SU-DHL-6 (cell line): ENCODE measurements around the gene LOXL1.

Experiments
- H2AFZ ChIP-seq: fragments of 200-600 bp; sonication (generic); 2 replicates; pipeline ENCODE4 v1.6.1; 2014; ENCODE audit warnings: low read depth, mild to moderate bottlenecking, moderate library complexity, mixed read lengths, antibody characterized with exemption, low read length; ENCODE audit not compliant: severe bottlenecking
- H3F3A ChIP-seq: fragments of 200-600 bp; shearing (Covaris generic); 2 replicates; pipeline ENCODE4 v1.6.0; 2016; ENCODE audit warnings: antibody characterized with exemption, mild to moderate bottlenecking; ENCODE audit not compliant: insufficient read depth
- H3K27ac ChIP-seq: fragments of 200-600 bp; sonication (generic); 2 replicates; pipeline ENCODE4 v1.5.1; 2016; ENCODE audit warnings: low read depth, mild to moderate bottlenecking, low read length, moderate library complexity, mixed read lengths
- H3K27me3 ChIP-seq: fragments of 200-600 bp; sonication (generic), shearing (Covaris generic); 2 replicates; pipeline ENCODE4 v1.6.0; 2014; ENCODE audit warnings: mild to moderate bottlenecking, low read length
- H3K36me3 ChIP-seq: fragments of 200-600 bp; sonication (generic); 2 replicates; pipeline ENCODE4 v1.6.1; 2014; ENCODE audit warnings: mild to moderate bottlenecking, low read length, mixed read lengths
- H3K4me2 ChIP-seq: fragments of 300-600, 200-600 bp; shearing (Covaris generic), sonication (generic); 2 replicates; pipeline ENCODE4 v1.6.0; 2014; ENCODE audit warnings: low read length, low read depth, mild to moderate bottlenecking; ENCODE audit not compliant: poor library complexity, severe bottlenecking
- H3K4me3 ChIP-seq: fragments of 200-600 bp; sonication (generic); 2 replicates; pipeline ENCODE4 v1.5.1; 2014; ENCODE audit warnings: antibody characterized with exemption, low read length, mild to moderate bottlenecking, mixed read lengths; ENCODE audit not compliant: insufficient read depth, poor library complexity, severe bottlenecking
- H3K79me2 ChIP-seq: fragments of 200-600 bp; sonication (generic); 2 replicates; pipeline ENCODE4 v1.6.1; 2014; ENCODE audit warnings: mild to moderate bottlenecking, low read length, moderate library complexity; ENCODE audit not compliant: insufficient read depth
- H3K9ac ChIP-seq: fragments of 200-600 bp; sonication (generic); 2 replicates; pipeline ENCODE4 v1.7.0; 2014; ENCODE audit warnings: mild to moderate bottlenecking, low read length
- H3K9me2 ChIP-seq: fragments of 200-600 bp; sonication (generic); replicated peaks from 2 replicates; pipeline ENCODE4 v1.6.1; 2014; ENCODE audit warnings: low read length; ENCODE audit not compliant: insufficient read depth
- H3K9me3 ChIP-seq: fragments of 200-600 bp; sonication (generic); 2 replicates; pipeline ENCODE4 v1.6.1; 2014; ENCODE audit warnings: low read length, mixed read lengths; ENCODE audit not compliant: insufficient read depth
- H4K20me1 ChIP-seq: fragments of 200-600 bp; sonication (generic); 2 replicates; pipeline ENCODE4 v1.6.1; 2014; ENCODE audit warnings: low read depth, mild to moderate bottlenecking, antibody characterized with exemption, low read length, moderate library complexity, mixed read lengths
- CTCF ChIP-seq: fragments of 200-600 bp; sonication (generic); IDR thresholded peaks from one replicate; pipeline ENCODE4 v1.5.1; 2017; ENCODE audit warnings: antibody characterized with exemption, mild to moderate bottlenecking, low read length, moderate library complexity; ENCODE audit not compliant: insufficient read depth, poor library complexity, severe bottlenecking
- EZH2phosphoT487 ChIP-seq: fragments of 200-600 bp; sonication (generic), shearing (Covaris generic); conservative IDR thresholded peaks from 2 replicates; pipeline ENCODE4 v1.6.1; 2018; ENCODE audit warnings: mild to moderate bottlenecking, antibody characterized with exemption, low read length, moderate library complexity, mixed read lengths

LOXL1 gene

GRCh38 chr15:73939138-73939537, 12.9 kb downstream of the LOXL1 start:
- H3K4me3 ChIP-seq, result no peak overlapping the region
- H4K20me1 ChIP-seq, result no peaks in the 10 kb centered on the region
- no peak overlapping the region for H3K9ac ChIP-seq
- TF ChIP-seq EZH2phosphoT487 (no peak), CTCF (no peak)
- H3K27me3 ChIP-seq, result no peaks in the 10 kb centered on the region; the same call in 1 of the 2 replicates
- no peak overlapping the region for H2AFZ ChIP-seq
- H3K9me3 ChIP-seq, result no peaks in the 10 kb centered on the region
- H3K36me3 ChIP-seq, result no peaks in the 10 kb centered on the region
- no peaks in the 10 kb centered on the region for H3K9me2 ChIP-seq
- no peaks in the 10 kb centered on the region for H3K79me2 ChIP-seq
- no peaks in the 10 kb centered on the region for H3F3A ChIP-seq
- H3K27ac ChIP-seq, result no peak overlapping the region
- no peak overlapping the region for H3K4me2 ChIP-seq

GRCh38 chr15:73940061-73940981, 14.1 kb downstream of the LOXL1 start:
- Histone ChIP-seq H3K4me3 (no peak overlapping the region), H3K36me3 (no peaks in the 10 kb centered on the region), H3K4me2 (no peak overlapping the region), H3K9ac (no peak overlapping the region), H3K27me3 (no peaks in the 10 kb centered on the region; the same call in 1 of the 2 replicates), H3K9me2 (no peaks in the 10 kb centered on the region), H3K27ac (no peak overlapping the region), H2AFZ (no peak overlapping the region), H3K9me3 (no peaks in the 10 kb centered on the region), H3F3A (no peaks in the 10 kb centered on the region), H3K79me2 (no peaks in the 10 kb centered on the region), H4K20me1 (no peaks in the 10 kb centered on the region)
- no peak for TF ChIP-seq CTCF
- TF ChIP-seq EZH2phosphoT487, result no peak

GRCh38 chr15:73941044-73941443, 14.8 kb downstream of the LOXL1 start:
- H3K9me3 ChIP-seq, result no peaks in the 10 kb centered on the region
- no peaks in the 10 kb centered on the region for H3F3A ChIP-seq
- no peak overlapping the region for H3K27ac ChIP-seq
- H3K79me2 ChIP-seq, result no peaks in the 10 kb centered on the region
- H3K4me2 ChIP-seq, result no peak overlapping the region
- no peaks in the 10 kb centered on the region for H3K9me2 ChIP-seq
- no peaks in the 10 kb centered on the region for H3K36me3 ChIP-seq
- no peaks in the 10 kb centered on the region for H4K20me1 ChIP-seq
- TF ChIP-seq CTCF (no peak), EZH2phosphoT487 (no peak)
- H3K9ac ChIP-seq, result no peak overlapping the region
- no peaks in the 10 kb centered on the region; the same call in 1 of the 2 replicates for H3K27me3 ChIP-seq
- no peak overlapping the region for H3K4me3 ChIP-seq
- H2AFZ ChIP-seq, result no peak overlapping the region
